Adrenal gland (tissue), 5 donors: ENCODE data around the gene EXD1.

ENCODE experiments used
- CTCF ChIP-seq, 6 experiments: fragments of 450-650 bp in 4 of 6; fragments of 200-600 bp in 2 of 6; sonication (generic) in 1 of 6; IDR thresholded peaks; 1 replicate in 5 of 6; 2 replicates in 1 of 6; pipeline versions ENCODE4 v1.5.1 to v1.8.0; 2016 to 2021; ENCODE audit warnings: antibody characterized with exemption in 6 of 6, mild to moderate bottlenecking in 2 of 6, moderate library complexity in 1 of 6
- POLR2A ChIP-seq, 2 donors: fragments of 450-650 bp; IDR thresholded peaks; one replicate each; pipeline ENCODE4 v1.6.1; 2017; ENCODE audit warnings: antibody characterized with exemption in 2 of 2, mild to moderate bottlenecking in 2 of 2, moderate library complexity in 1 of 2
- donor health status: DM: no; HTN: no; CAD: no.

- no peak for TF ChIP-seq CTCF (IDR thresholded peaks at IDR 0.05)
- TF ChIP-seq POLR2A (IDR thresholded peaks at IDR 0.05), result no peak
Measured at GRCh38 chr15:41219381-41219780, 11.2 kb downstream of the EXD1 start.
